ENCODE measurements around the gene PXMP2.
"Not testable (repeated sequence)": the region's sequence is repeated elsewhere in the genome, so short reads cannot be mapped to it uniquely, and the experiment has no call there.

PXMP2 gene

GRCh38 chr12:132660052-132660451 is 27.3 kb upstream of the PXMP2 start:
- no peak for DNase-seq (ENCODE audit: low read depth)

GRCh38 chr12:132660996-132661395 is 26.4 kb upstream of the PXMP2 start:
- DNase-seq (ENCODE audit: low read depth) = no peak

- no peak for DNase-seq (ENCODE audit: low read depth)
Measured at GRCh38 chr12:132661972-132662371, 25.4 kb upstream of the PXMP2 start.

GRCh38 chr12:132662901-132663755 is 24.3 kb upstream of the PXMP2 start:
- no peak for DNase-seq (ENCODE audit: low read depth)

GRCh38 chr12:132664206-132665148 is 22.9 kb upstream of the PXMP2 start:
- DNase-seq (ENCODE audit: low read depth) = no peak

DNA sequence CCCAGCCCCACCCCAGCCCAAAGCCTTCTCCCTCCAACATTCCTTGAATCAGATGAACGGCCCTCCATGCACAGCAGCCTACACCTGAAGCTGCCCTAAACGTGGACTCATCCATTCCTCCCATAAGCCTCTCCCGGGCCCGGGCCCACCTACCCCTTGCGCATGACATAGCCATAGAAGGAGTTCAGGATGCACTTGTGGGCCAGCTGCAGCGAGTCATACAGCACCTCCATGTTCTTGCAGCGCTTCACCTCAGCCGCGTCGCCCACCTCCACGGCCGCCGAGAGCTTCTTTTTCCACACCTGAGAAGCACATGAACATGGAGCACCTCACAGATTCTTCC is 22.3 kb upstream of the PXMP2 start:
- no peak for DNase-seq (ENCODE audit: low read depth)

DNA sequence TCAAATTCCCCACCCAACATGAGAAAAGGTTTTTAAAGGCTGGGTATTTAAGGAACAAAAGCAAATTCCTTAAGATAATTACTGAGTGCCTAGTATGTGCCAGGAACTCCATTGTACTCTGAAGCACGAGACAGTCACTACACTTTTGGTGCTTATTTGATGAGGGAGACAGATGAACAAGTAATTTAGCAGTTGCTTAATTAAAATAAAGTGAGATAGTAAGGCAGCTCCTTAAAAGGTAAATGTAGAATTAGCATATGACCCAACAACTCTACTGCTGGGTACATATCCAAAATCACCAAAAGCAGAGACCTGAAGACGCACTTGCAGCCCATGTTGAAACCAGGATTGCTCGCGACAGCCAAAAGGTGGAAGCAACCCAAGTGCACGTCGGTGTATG is 21.6 kb upstream of the PXMP2 start:
- DNase-seq (ENCODE audit: low read depth) = no peak

GRCh38 chr12:132668191-132669088 is 18.9 kb upstream of the PXMP2 start:
- DNase-seq (ENCODE audit: low read depth) = no peak

DNA sequence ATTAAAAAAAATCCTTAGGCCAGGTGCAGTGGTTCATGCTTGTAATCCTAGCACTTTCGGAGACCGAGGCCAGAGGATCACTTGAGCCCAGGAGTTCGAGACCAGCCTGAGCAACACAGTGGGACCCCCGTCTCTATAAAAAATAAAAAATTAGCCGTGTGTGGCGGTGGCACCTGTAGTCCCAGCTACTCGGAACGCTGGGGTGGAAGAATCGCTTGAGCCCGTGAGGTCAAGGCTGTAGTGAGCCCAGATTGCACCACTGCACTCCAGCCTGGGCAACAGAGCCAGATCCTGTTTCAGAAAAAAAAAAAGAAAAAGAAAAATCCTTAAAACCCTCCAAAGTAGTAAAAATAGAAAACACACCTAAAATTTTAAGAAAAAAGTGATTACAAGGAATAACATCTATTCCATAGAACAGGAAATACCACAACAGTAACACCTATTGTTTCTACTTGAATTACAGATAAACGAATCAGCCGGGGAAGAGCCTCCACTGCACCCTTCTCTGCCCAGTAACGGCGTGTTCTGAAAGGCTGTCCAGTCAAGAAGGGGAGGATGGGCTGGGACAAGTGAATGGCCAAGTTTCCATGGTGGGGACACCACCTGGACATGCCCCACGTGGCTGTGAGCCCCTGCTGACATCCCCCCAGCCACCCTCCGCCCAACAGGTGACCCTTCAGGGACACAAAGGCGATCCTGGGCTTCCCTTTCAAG is 18.1 kb upstream of the PXMP2 start:
- DNase-seq (ENCODE audit: low read depth) = no peak

GRCh38 chr12:132672116-132672515 is 15.3 kb upstream of the PXMP2 start:
- DNase-seq (ENCODE audit: low read depth) = no peak

DNA sequence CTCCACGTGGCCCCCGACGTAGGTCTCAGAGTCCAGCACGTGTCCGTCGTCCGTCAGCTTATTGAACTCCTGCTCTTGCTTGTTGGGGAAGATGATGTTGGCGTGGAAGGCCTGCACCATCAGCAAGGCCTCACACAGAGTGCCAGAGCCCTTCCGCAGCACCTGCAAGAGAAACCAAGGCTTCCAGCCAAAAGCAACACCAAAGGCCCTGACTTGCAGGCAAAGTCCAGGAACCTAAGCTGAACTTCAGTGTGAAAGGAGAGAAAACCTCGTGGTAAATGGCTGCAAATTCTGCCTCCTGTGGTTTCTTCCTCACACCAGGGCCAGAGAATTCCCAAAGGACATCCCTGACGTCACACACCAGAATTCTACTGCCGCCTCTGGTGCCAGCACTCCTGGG is 14.7 kb upstream of the PXMP2 start:
- DNase-seq (ENCODE audit: low read depth) = no peak

DNA sequence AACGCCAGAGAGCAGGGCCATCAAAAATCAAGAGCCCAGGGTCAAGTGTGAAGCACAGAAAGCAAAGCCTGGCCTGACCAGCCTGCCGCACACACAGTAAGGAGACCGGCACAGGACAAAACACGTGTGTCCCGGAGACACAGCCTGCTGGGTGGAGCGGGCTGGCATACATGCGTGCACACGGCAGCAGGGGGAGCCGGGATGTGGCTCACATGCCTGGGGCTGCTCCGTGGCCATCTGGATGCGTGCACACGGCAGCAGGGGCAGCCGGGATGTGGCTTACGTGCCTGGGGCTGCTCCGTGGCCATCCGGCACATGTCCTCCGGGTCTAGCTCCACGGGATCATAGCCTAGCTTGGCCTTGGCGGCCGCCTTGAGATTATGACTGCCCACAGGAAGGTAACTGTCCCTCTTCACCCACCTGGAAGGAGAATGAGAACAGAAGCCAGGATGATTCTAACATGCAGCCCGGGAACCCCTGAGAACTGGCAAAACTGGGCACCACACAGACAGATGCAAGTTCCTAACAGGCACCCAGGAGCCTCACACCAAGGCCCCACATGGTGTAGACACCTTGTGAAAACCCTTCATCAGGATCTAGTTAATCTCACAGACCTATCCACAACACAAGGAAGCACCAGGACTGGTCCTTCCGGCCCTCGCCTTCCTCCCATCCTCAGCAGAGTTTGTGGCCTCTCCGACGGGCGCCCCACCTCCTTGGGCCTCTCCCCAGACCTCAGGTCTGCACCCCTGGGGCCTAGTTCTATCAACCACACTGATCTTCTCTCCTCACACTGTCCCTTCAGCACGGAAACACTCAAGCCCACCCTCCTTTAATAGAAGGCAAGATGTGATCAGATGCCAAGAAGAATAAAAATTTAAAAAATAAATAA is 13.9 kb upstream of the PXMP2 start:
- no peak for DNase-seq (ENCODE audit: low read depth)

- no peak for DNase-seq (ENCODE audit: low read depth)
Measured at GRCh38 chr12:132674561-132674960, 12.8 kb upstream of the PXMP2 start.

DNA sequence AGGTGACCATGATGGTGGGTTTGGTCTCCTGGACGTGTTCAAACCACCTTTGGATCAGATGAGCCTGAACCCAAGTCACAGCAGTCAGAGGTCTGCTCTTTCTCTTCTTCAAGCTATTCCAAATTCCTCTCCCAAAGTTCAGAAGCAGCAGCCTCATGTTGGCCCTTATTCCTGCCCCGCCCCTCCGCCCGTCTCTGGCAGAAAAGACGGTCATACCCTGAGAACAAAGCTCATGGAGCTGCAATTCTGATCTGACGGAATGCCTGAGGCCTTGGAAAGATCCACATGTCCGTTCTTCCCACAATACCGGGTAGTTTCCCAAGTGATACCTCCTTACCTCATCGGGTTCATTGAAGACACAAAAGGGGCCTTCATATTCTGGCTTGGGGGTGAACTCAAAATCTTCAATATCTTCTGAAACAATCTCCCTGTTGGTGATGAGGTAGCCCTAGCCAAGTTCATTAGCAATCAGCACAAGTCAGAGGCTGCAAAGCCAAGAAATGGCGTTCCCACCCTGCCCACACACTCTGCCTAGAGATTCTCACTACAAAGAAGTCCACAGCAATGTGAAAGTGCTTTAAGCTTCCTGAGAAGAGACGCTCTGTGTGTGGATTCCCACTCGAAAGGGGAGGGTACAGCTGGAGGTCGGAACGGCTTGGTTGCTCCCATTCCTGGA is 11.5 kb upstream of the PXMP2 start:
- no peak for DNase-seq (ENCODE audit: low read depth)

DNA sequence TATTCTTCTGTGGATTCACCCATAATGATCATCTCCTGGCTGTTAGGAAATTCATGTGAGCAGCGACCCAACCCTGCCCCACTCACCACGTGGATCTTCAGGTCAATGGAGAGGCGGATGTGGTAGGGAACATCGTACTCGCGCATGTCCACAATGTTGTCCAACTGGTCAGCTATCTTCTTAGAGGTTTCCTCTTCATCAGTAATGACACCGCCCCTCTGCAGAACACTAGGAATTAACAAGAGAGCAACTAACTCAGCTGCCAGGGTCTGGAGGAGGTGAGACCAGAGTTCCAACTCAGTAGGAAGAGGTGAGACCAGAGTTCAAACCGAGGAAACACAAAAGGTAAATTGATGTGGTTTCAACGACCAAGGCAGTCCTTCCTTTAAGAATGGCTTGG is 9.9 kb upstream of the PXMP2 start:
- DNase-seq (ENCODE audit: low read depth) = no peak

DNA sequence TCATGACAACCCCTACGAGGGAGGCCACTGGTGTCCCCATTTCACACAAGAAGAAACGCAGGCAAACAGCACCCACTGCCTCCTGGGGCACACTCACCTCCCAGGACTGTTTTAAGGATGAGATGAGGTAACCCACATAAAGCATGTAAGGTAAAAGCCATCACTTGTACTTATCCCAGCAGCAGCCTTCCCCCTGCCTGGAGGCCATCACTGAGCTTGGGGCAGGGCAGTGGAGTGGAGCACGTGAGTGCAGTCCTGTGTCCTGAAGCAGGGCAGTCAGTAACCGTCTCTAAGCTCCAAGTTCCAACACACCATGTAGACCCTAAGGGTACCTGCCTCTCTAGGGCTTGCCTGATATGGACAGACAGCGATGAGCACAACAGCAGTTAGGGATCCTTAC is 2.0 kb upstream of the PXMP2 start:
- DNase-seq (ENCODE audit: low read depth) = no peak

DNA sequence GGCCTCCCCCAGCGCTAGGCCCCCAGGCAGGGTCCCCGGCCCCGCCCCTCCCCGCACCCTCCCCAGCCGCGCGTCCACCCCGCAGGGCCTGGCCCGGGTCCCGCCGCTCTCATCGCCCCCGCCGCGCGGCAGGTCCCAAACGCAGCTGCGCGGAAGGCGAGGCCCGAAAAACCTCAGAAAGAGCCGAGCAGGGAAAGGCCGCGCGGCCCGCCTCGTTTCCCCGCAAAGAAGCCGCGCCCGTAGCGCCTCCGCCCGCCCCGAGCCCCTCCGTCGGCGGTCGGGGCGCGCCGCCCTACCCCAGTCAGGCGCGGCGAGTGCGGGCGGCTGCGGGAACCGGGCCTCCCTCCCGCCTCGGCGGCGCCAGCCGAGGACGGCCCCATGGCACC is 569 bp upstream of the PXMP2 start:
- DNase-seq (ENCODE audit: low read depth) = no peak

GRCh38 chr12:132689227-132689626 is 1.8 kb downstream of the PXMP2 start:
- DNase-seq (ENCODE audit: low read depth) = no peak

DNA sequence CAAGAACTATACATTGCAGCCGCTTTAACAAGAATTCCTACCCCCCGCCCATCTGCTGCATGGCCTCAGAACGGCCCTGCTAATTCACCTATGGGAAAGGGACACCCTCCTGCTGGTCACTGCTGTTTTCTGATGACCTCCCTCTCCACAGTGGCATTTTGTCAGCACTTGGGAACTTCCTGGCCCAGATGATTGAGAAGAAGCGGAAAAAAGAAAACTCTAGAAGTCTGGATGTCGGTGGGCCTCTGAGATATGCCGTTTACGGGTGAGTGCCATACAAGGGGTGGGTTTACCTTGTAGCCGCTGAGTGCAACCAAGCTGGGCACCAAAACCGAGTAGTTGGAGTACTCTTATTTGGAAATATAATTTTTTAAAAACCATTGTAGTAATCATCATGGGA is 2.7 kb downstream of the PXMP2 start:
- DNase-seq (ENCODE audit: low read depth) = no peak

GRCh38 chr12:132692030-132692429 is 4.6 kb downstream of the PXMP2 start:
- not testable (repeated sequence) for DNase-seq (ENCODE audit: low read depth)

Data from stimulated activated CD4-positive, alpha-beta T cell treated with anti-CD3 and anti-CD28 coated beads, Interleukin-2, amount 100 ng/mL, for 4 hours (primary cell).